Activated naive CD8-positive, alpha-beta T cell treated with anti-CD3 and anti-CD28 coated beads, Interleukin-2, amount 50 U/mL, for 16 hours (primary cell): ENCODE measurements around the gene URAD.
A peak's percentile ranks its signal among the peaks of the same experiment; 100 is the strongest.

Source experiments
- DNase-seq: peaks from one replicate; pipeline ENCODE4 v3.0.0-alpha.2; 2020; ENCODE audit warnings: low read depth, low spot score

Gene URAD

DNA sequence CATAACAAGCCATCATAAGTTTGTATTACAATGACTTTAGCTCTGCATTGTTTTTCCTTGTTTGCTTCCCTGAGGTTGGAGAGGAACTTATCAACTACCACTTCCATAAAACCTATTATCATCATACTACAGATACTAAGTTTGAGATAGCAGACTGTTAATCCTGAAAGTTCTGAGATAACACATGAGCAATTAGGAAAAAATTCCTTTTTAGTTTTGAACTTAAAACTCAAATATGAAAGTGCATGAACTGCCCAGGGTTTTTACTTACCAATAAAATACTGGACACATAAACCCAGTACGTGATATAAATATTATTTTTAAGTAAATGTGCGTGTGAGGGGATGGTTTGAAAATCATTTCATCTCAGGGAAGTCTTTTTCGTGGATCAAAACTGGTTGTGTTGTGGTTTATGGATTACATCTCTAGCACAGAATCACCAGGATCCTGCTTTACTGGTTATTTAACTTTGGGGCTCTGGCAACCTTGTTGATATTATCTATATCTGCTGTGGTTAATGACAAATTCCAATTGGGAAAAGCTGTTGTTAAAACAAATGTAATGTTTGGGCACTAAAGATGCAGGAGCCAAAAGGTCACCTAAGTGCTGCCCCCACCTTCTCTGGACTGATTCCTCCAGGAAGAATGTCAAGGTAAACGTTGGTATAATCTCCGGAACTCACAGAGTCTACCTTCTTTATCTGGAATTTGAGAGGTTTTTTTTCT is 31.8 kb downstream of the URAD start:
- DNase-seq, result no peak

DNA sequence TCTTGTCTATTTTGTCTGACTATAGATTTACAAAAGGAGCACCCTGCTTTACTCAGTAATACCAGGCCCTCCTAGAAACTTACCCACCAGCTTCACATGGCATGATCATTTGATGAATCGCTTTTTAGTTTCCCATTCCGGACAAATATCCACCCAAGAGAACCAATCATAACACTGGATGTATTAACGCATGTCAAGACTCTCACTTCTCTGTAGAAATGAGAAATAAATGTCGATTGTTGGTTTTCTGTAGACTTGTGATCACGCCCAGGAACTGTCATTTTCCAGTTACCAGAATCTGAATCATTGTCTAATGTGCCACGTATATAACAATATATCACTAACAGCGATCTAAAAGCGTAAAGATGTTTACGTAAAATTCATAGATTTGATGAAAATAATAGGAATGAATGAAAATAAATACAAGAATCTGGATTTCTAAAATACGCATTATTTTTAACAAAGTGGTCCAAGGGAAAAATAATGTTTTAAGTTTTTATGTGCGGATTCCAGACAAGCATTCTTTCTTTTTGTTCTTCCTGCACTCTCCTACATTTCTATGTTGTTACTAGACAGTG is 33.4 kb downstream of the URAD start:
- no peak for DNase-seq

DNA sequence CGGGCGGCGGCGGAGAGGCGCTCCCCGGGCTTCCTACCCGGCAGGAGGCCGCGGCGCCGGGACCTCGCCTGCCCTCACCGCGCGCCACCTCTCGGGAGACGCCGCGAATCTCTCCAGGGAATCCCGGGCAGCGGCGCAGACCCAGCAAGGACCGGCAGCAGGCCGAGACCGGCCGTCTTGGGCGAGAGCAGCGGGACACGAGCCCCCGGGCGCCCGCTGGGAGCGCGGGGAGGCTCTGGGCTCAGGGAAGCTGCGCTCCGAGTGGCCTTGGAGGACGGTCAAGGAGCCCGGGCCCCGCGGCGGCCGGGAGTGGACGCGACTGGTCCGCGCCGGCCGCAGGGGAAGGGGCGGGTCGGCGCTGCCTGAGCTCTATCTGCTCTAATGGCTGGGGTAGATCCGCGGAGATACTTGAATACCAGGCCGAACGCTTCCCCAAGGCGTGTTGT is 34.1 kb downstream of the URAD start:
- no peak for DNase-seq

DNA sequence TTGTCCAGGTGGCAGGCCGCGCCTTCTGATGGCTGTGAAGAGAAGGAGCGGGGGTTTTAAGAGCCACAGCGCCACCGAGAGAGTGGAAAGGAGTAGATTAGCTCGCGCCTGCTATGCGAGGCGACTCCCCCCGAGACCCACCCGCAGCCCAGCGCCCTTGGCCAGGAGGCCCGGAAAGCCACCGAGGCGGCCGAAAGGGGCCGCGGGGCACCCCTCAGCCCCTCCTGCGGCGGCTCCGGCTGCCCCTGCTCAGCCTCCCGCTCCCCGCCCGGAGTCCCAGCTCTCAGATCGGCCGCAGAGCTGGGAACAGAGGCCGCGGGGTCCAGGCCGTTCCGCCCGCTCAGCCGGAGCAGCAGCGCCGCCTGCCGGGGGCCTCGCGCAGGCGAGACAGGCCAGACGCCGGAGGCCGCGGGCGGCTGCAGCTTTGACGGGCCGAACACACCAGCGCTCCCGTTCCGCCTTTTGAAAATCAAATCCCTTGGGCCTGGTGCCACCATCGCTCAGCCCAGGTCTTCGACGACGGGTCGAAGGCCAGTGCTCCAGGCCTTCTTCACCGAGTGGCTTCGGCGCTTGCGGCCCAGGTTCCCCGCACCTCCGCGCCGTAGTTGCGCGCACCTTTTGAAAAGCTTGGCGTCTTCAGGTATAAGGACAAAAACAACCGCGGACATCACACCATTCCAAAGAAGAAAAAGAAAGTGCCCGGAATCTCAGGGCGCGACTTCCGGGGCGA is 34.7 kb downstream of the URAD start:
- DNase-seq, result peak; percentile 37

DNA sequence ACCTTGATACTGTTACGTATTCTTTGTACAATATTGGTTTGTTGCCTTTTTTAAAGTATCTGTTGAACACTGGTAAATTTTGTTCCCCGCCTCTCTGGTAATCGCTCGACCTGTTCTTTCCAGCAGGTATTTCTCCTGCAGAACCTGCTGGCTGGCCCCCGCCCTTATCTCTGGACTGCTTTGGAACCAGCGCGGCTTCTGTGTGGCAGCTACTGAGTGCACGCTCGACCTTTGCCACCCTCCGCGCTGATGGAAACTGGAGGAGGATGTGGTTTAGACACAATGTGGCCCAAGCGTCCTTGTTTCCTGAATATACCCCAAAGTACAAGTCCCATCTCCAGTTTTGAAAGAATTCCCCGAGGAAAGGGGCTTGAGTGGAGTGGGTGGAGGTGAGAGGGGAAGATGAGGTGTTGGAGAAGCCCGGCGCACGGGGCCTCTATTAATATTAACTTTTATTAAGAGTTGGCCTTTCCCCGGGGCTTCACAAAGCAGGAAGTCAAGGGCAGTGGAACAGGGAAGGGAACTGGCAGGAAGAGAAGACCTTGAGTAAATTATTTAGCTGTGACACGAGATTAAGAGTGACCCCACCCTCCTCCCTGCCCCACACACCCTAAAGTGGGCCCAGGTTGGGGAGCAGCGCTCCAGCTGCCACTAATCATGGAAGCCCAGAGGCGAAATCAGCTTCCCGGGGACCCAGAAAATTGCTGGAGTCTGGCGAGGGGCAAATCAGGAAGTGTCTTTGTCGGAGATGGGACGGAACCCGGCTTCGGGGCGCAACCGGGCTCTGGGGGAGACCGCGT is 35.4 kb downstream of the URAD start:
- DNase-seq, result no peak

DNA sequence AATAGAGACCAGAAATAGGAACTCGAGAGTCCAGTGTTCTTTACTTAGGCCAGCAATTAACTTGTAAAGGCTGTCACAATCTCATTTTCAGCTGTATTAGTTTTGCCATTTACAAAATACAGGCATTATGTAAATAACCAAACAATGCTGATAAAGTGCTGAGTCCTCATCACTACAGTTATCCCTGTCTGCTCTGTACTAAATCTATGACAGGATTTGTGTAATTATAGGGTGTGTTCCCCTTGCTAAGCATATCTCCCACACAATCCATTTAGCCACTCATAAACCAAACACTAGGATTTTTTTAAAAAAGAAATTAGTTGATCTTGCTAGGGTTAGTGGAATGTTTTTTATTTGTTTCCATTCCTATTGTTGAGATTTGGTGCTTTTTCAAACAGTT is 45.5 kb downstream of the URAD start:
- no peak for DNase-seq

DNA sequence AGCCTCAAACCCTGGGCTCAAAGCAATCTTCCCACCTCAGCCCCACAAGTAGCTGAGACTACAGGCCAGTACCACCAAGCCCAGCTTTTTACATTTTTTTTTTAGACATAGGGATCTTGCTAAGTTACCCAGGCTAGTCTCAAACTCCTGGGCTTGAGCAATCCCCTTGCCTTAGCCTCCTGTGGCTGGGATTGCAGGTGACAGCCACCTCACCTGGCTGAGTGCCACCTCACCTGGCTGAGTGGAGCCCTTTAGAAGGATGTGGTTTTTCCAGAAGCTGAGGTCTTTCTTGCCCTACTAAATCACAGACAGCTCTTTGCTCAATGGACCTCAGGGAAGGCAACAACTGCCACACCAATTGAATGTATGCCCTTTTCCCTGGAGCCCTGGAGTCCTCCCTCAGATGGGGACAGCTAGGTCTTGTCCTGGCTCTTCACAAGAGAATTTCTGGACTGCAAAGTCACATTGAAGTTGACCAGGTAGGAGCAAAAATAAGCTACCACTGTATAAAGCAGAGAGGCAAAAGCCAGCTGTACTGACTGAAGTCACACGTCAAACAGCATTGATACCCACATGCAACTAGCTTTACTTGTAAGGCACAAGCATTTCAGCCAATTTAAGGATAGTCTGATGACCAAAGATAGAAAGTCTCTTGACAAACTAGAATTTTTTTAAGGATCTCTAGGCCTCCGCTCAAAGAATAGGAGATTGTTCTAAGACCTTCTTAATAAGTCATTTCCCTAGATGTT is 54.7 kb downstream of the URAD start:
- DNase-seq, result no peak

DNA sequence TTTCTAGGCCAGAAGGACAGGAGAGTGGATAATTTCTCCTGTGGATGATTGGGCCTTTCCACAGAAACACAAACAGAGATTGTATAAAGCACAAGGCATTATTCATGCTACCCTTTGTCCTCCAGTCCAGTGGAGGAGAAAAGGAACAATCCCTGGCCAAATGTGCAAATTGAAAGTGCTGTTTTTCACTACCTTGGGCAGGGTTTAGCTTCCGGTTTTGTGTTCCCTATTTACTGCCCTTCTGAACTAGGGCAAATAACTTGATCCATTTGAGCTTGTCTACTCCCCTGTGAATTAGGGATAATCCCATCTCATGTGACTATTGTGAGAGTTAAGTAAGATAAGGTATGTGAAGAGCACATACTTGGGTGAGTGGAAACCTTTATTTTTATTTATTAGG is 55.4 kb downstream of the URAD start:
- no peak for DNase-seq

DNA sequence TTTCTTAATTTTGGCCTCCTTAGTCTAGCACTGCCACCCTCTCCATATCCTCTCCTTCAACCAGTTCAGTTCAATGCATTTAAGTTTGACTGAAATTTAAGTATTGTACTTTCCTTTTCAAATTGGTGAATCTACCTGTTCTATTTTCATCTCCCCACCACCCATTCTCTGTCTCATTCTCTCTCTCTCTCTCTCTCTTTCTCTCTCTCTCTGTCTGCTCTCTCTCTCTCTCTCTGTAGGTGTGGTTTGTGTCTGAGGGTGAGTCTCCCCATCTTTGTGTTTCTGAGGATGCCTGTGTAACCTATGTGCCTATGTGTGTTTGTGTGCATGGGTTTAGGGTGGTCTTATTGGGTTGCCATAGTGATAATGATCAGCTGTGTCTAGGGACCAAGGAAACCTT is 58.6 kb downstream of the URAD start:
- DNase-seq, result no peak

DNA sequence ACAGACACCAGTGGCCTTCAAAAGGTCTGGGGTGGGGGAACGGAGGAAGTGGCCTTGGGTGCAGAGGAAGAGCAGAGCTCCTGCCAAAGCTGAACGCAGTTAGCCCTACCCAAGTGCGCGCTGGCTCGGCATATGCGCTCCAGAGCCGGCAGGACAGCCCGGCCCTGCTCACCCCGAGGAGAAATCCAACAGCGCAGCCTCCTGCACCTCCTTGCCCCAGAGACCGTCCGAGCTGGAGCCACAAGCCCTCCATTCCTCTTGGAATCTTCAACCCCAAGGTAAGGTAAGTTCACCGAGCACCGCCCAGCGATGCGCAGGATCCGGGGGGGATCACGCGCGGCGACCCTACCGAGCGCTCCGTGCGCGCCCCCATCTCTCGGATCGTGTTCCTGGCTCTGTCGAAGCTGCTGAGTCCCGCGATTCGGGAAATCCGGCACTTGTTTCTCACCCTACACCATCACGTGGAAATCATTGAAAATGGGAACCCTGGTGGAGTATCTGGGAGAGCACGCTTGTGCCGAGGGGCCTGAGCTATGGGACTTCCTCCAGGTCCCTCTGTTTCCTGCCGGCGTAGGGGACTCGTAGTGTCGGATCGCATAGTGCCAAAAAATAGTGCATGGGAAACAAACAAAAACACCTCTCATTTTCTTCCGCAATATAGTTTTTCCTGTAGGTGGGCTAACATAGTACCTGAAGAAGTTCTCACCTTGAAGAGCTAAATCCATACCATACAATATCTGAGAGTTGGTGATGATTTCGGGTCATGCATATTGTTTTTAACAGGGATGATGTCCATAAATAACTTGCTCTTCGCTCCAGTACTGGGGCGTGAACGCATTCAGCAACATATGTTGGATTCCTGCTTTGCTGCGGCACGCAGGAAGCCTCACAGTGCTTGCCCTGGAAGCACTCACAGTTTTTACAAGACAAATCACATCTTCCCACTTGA is 59.4 kb downstream of the URAD start:
- no peak for DNase-seq

DNA sequence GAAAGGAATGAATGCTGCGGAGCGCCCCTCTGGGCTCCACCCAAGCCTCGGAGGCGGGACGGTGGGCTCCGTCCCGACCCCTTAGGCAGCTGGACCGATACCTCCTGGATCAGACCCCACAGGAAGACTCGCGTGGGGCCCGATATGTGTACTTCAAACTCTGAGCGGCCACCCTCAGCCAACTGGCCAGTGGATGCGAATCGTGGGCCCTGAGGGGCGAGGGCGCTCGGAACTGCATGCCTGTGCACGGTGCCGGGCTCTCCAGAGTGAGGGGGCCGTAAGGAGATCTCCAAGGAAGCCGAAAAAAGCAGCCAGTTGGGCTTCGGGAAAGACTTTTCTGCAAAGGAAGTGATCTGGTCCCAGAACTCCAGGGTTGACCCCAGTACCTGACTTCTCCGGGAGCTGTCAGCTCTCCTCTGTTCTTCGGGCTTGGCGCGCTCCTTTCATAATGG is 60.1 kb downstream of the URAD start:
- no peak for DNase-seq
